ENCODE results near the gene MYO1D.

- TF ChIP-seq MAX (IDR thresholded peaks at IDR 0.05): no peak
- TF ChIP-seq CTCF (IDR thresholded peaks at IDR 0.05; ENCODE audit: low read depth, low read length, missing input control): no peak
- no peak for TF ChIP-seq YY1 (IDR thresholded peaks at IDR 0.05)
- TF ChIP-seq REST (IDR thresholded peaks at IDR 0.05): no peak
- no peak for TF ChIP-seq RXRA (IDR thresholded peaks at IDR 0.05)
- no peak for TF ChIP-seq EGR1 (IDR thresholded peaks at IDR 0.05; ENCODE audit: low read depth in 2 of 2)
- no peak for TF ChIP-seq GABPA (IDR thresholded peaks at IDR 0.05 in 1 of 2, conservative IDR thresholded peaks at IDR 0.05 in 1 of 2)
- no peak for TF ChIP-seq RAD21 (IDR thresholded peaks at IDR 0.05)
- no peak for TF ChIP-seq SP1 (IDR thresholded peaks at IDR 0.05)
- TF ChIP-seq TAF1 (conservative IDR thresholded peaks at IDR 0.05): no peak
These were observed 45.7 kb downstream of the MYO1D start for GRCh38 chr17:32831223-32831622.

All from liver (tissue), 3 donors.